ENCODE measurements around the gene SLIT3.

SLIT3 gene

GRCh38 chr5:169260896-169261569, 39.9 kb downstream of the SLIT3 start:
- no peak for DNase-seq

GRCh38 chr5:169258372-169259000, 42.5 kb downstream of the SLIT3 start:
- no peak for DNase-seq

- DNase-seq = no peak
Observed at GRCh38 chr5:169256191-169256590, 44.7 kb downstream of the SLIT3 start.

- DNase-seq = no peak
Observed at GRCh38 chr5:169253071-169253470, 47.9 kb downstream of the SLIT3 start.

- DNase-seq = no peak
Observed at GRCh38 chr5:169251333-169252084, 49.4 kb downstream of the SLIT3 start.

- DNase-seq = no peak
Observed at GRCh38 chr5:169250887-169251286, 50.1 kb downstream of the SLIT3 start.

- no peak for DNase-seq
Observed at GRCh38 chr5:169248996-169249395, 51.9 kb downstream of the SLIT3 start.

- DNase-seq = no peak
Observed at GRCh38 chr5:169248550-169248949, 52.4 kb downstream of the SLIT3 start.

- no peak for DNase-seq
Observed at GRCh38 chr5:169244812-169245211, 56.1 kb downstream of the SLIT3 start.

GRCh38 chr5:169243651-169244422, 57.1 kb downstream of the SLIT3 start:
- no peak for DNase-seq

- no peak for DNase-seq
Observed at GRCh38 chr5:169242849-169243186, 58.1 kb downstream of the SLIT3 start.

- DNase-seq = no peak
Observed at GRCh38 chr5:169242175-169242848, 58.6 kb downstream of the SLIT3 start.

GRCh38 chr5:169229342-169229892, 71.5 kb downstream of the SLIT3 start:
- DNase-seq = no peak

GRCh38 chr5:169226895-169227294, 74.0 kb downstream of the SLIT3 start:
- no peak for DNase-seq

GRCh38 chr5:169225830-169226356, 75.0 kb downstream of the SLIT3 start:
- no peak for DNase-seq

- DNase-seq = no peak
Observed at GRCh38 chr5:169223595-169223953, 77.4 kb downstream of the SLIT3 start.

- DNase-seq = no peak
Observed at GRCh38 chr5:169222934-169223594, 77.9 kb downstream of the SLIT3 start.

- no peak for DNase-seq
Observed at GRCh38 chr5:169221519-169221918, 79.4 kb downstream of the SLIT3 start.

GRCh38 chr5:169219961-169220360, 81.0 kb downstream of the SLIT3 start:
- no peak for DNase-seq

GRCh38 chr5:169219351-169219750, 81.6 kb downstream of the SLIT3 start:
- no peak for DNase-seq

GRCh38 chr5:169218861-169219260, 82.1 kb downstream of the SLIT3 start:
- no peak for DNase-seq

GRCh38 chr5:169218176-169218575, 82.8 kb downstream of the SLIT3 start:
- no peak for DNase-seq

All from activated CD8-positive, alpha-beta memory T cell treated with anti-CD3 and anti-CD28 coated beads for 24 hours (primary cell).